Middle frontal gyrus (tissue), 1 donor: Measurements from ENCODE around the gene USP36.
"Not testable (repeated sequence)": the region's sequence is repeated elsewhere in the genome, so short reads cannot be mapped to it uniquely, and the experiment has no call there.

Source experiments
- DNase-seq: peaks from one replicate; pipeline ENCODE4 v3.0.0-alpha.2; 2015; ENCODE audit warnings: low spot score; ENCODE audit errors: extremely low spot score

USP36 gene

DNA sequence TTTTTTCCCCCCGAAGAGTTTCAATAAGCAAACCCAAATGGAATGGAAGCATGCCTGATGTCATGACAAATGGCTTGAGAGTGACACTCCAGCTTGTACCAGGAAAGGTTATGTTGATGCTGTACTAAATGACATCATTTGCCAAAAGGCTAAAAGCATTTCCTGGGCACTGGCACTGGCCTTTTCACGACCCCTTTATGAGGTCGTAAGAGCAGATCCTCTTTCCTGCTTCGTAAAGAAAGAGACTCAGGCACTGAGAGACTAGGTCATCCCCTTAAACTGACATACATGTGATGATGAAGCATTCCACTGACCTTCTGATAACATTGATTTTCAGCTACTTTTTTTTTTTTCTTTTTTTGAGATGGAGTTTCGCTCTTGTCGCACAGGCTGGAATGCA is 31.9 kb upstream of the USP36 start:
- no peak for DNase-seq

DNA sequence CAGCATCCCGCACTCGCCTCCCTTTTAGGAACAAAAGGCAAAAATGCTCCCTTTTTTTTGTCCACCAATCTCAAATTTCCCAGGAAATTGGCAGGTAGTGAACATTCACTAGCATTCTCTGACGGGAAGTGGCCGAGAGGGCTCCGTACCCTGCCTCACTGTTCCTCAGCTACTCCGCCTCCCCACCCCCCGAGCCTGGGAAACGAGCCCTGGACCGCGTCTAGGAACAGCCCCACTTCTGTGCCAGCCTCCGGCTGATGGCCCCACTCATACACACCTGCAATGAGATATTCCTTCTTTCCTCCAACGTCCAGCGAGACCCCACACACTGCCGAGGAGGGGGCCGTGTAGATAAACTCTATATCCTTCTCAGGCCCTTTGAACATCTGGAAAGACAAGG is 30.0 kb upstream of the USP36 start:
- DNase-seq = no peak

DNA sequence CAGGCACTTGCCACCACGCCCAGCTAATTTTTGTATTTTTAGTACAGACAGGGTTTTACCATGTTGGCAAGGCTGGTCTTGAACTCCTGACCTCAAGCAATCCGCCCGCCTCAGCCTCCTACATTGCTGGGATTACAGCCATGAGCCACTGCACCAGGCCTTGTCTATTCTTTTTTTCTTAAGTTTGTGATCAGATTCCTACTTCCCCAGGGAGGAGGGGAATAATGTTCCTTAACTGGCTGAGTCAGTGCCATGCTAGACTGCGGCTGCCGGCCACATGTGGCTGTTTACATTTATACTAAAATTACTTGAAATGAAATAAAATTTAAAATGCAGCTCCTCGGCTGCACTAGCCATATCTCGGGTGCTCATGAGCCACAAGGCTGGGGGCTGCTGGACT is 27.8 kb upstream of the USP36 start:
- no peak for DNase-seq

DNA sequence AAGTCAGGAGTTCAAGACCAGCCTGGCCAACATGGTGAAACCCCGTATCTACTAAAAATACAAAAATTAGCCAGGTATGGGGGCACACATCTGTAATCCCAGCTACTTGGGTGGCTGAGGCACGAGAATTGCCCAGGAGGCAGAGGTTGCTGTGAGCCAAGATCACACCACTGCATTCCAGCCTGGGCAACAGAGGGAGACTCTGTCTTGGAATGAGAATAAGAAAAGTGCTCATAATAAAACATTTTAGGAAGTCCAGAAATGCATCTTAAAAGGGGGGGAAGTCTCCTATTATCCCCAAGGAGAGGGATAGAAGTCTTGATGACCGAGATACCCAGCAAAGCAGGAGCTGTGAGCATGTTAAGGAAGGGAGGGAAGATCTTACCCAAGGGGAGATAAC is 26.4 kb upstream of the USP36 start:
- not testable (repeated sequence) for DNase-seq

DNA sequence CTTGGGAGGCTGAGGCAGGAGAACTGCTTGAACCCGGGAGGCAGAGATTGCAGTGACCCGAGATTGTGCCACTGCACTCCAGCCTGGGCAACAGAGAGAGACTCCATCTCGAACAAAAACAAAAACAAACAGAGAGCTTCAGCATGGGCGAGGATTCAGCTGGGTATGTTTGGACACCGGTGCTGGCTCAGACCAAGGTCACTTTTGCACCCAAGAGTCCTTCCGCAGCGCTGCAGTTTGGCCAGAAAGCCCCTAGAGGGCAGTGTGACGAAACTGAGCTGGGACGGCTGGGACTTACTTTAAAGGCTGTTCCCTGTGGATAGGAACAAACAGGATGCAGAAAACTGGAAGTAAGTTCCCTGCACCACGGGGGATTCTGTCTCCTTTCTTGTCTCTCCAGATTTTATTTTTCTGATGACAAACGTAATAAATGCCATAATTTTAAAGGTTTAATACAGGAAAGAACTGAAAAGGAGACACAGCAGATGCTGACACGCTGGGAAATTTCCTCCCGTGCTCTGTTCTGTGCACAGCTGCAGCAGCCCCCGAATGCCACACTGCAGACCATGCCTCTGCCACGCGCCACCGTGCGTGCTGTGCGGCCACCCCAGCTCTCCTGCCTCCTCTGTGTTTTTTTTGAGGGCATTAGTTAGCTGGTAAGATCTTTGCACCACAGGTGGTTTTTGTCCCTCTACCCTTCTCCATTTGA is 25.2 kb upstream of the USP36 start:
- DNase-seq = peak; percentile 71

DNA sequence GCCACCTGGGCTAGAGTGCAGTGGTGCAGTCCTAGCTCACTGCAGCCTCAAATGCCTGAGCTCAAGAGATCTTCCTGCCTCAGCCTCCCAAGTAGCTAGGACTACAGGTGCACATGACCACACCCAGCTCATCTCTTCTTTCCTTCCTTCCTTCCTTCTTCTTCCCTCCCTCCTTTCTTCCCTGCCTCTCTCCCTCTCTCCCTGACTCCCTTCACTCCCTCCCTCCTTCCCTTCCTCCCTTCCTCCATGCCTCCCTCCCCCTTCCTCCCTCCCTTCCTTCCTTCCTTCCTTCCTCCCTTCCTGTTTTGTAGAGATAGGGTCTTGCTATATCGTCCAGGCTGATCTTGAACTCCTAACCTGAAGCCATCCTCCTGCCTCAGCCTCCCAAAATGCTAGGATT is 23.5 kb upstream of the USP36 start:
- no peak for DNase-seq

DNA sequence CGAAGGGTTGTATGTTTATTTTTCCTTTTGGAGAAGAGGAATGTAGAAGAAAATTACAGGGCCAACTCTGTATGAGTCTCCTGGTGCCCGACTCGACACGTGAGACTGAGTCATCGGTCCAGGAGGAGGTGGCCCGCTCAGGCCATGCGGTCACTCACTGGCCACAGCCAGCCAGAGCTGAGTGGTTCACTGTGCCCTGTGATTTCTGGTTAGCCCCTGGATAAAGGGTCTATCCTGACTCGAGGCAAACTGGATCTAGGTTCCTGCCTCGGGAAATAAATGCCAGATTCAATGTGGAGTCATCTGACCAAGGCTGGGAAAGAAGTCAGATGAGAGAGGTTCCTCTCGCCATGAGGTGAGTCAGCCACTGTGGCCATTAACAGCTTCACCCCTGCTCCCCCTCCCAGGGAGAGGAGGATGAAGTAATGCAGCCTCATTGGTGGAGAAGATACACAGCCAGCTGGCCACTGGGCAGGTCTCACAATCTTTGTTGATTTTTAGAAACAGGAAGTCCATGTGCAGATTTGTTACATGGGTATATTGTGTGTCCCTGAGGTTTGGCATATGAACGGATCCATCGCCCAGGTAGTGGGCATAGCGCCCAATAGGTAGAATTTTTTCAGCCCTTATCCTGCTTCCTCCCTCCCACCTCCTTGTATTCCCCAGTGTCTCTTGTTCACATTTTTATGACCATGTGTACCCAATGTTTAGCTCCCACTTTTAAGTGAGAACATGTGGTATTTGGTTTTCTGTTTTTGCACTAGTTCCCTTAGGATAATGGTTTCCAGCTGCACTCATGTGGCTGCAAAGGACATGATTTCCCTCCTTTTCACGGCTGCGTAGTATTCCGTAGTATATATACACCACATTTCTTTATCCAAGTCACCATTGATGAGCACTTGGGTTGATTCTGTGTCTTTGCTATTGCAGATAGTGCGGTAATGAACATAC is 21.7 kb upstream of the USP36 start:
- DNase-seq = no peak

DNA sequence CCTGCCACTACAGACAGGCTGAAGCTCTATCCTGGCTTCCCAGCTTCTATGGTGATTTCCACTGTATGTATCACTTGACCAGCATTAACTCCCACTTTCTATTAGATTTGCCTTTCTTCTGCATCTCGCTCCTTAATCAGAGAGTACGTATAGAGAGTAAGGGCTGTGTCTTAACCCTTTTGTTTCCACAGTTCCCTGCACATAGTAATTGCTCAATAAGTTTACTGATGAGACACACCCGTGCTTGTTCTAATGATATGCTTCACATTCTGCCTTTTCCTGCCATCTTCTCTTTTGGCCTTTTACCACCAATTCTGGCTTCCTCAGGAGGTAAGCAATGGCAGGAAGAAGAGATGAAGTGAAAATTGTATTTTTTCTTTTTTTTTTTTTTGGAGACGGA is 20.6 kb upstream of the USP36 start:
- no peak for DNase-seq

DNA sequence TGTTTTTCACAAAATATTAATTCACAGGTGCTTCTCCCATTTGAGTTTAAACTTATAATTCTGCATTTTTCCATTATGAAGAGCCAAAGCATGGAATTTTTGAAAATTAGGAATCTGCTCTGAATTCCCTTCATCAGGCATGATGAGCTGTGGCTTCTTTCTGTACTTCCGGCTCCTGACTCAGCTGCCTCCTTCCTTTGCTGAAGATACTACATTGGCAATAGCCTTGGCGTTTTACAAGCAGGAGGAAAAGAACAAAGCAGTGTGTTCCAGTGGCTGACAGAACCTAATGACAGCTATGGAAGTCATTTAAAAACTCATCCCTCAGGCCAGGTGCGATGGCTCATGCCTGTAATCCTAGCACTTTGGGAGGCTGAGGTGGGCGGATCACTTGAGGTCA is 18.4 kb upstream of the USP36 start:
- no peak for DNase-seq

DNA sequence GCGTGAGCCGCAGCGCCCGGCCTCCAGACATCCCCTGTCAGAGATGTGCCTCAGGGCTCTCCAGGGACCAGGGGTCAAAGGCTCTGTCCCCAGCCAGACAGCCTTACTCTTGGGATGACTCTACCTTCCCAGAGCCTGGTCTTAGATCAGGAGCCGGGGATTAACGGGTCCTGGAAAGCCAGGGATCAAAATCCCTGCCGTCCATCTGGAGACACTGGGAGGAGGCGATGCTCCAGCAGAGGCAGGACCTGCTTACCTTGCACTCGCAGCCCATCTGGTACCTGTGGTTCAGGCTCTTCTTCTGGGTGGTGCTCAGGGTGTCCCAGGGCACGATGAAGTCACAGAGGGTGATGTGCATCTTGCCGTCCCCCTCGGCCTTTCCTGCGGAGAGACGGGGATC is 16.7 kb upstream of the USP36 start:
- no peak for DNase-seq

DNA sequence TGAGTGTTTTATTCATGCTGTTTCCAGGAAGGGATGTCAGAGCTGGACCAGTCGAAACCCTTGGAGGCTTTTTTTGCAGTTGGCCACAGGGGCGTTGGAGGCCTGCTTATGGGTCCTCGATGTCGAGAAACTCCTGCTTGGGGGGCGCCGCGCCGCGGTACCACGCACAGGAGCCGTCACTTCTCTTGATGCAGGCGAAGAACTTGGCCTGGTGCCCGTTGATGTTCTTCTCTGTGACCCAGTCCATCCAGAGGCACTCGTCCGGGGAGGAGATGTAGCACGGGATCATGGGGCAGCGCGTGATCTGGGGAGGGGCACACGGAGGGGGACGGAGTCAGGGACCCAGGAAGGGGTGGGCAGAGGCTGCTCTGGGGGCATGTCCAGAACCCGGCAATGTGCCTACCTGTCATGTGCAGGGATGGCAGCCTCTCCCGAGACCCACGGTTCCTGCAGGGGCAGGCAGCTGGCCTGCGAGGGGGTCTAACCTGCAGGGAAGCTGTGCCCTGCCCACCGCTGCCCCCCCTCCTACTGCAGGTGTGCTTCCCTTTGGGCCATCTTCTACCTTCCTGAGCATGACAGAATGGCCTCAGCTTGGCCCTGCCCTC is 15.0 kb upstream of the USP36 start:
- no peak for DNase-seq

DNA sequence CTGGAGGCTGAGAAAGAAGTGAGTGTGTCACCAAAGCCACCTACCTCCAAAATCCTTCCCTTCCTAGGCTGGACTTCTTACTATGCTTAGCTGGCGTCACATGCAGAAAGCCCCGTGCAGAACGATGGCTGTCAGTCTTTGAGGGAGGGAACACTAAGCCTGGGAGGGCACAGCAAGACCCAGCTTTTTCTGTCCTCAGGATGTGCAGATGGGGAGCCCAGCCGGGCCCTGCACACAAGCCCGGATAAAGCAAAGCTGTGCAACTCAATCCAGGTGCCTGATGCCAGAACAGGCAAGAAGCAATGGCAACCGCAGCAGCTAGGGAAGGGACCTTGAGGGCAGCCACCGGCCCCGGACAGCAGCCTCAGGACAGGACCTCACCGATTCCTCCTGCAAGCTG is 13.9 kb upstream of the USP36 start:
- no peak for DNase-seq

DNA sequence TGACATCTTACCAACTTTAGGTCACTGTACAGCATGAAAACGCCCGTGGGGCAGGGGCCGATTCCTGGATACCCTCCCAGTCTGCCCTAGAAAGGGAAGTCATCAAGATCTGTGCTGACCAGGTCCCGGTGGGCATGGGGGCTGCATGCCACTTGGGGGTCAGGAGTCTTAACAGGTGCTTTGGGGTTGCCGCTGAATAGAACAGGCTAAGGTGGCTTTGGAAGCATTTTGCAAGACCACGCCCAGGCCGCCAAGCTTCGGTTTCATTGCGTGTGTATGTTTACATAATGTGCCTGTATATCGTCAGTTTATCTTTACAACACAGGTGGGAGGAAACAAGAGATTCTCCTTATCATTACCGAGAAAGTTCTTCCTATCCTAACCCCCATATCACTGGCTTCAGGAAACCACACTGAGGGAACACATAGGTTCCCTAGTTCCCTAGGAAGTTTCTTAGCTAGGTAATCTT is 13.3 kb upstream of the USP36 start:
- DNase-seq = no peak

DNA sequence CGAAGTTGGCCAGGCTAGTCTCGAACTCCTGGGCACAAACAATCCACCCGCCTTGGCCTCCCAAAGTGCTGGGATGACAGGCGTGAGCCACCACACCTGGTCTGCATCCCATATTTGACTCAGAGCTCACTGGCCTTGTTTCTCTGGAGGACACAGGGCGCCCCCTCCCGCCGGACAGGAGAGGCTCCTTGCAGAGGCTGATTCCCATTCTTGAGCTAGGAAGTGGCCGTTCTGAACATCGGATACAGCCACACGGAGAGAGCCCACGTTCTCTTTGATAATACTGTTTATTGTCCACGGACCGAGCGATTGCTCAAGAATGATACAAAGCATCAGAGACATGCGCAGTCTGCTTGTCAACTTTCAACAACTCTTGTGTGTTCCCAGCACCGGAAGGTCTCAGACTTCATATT is 12.1 kb upstream of the USP36 start:
- no peak for DNase-seq

DNA sequence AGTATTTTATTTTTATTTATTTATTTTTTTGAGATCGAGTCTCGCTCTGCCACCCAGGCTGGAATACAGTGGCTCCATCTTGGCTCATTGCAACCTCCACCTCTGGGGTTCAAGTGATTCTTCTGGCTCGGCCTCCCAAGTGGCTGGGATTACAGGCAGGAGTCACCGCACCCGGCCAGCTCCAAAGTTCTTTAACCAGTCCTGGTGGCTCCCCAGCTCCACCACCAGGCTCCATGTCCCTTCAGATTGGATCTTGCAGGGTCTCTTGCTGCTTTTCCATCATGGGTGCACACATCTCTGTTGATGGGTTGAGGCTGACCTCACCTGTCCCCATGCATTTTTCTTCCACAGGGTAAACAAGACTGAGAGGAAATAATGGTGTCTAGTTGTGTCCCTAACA is 8.4 kb upstream of the USP36 start:
- DNase-seq = no peak

DNA sequence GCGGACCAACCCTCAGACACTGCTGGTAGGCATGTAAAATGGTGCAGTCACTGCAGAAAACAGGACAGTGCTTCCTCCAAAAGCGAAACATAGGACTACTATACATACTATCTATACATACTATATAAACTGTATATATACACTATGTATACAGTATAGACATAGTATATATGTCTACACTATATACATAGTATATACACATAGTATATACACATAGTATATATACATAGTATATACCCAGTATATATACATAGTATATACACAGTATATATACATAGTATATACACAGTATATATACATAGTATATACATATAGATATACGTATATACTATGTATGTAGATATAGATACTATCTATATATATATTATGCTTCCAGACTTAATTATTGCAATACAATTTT is 6.4 kb upstream of the USP36 start:
- DNase-seq = no peak

DNA sequence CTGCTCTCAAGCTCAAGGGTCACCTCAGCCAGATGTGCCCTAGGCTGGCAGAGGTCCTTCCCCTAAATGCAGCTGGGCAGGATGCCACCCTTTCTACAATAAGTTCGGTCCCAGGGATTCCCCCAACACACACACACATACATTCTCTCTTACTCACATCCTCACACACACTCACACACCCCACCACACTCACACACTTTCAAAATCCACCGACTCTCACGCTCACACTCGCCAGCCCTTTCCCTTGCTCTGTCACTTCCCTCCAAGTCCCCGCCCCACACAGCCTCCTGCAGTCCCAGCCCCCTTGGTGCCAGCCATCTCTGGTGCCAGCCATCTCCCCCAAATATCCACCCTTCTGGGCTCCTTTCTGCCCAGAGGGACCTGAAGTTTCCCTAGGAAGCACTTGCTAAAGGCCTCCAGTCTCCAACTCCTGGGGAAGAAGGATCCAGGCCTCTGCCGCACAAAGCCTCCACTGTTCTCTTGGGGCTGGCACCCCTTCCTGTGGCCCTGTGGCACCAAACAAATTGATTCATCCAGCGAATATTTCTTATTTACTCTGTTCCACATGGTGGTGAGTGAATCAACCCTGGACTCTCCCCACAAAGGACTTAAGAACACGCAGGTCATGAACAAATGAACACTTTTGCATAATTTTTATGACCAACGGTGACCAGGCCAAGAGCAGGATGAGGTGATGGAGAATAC is 3.8 kb upstream of the USP36 start:
- no peak for DNase-seq

DNA sequence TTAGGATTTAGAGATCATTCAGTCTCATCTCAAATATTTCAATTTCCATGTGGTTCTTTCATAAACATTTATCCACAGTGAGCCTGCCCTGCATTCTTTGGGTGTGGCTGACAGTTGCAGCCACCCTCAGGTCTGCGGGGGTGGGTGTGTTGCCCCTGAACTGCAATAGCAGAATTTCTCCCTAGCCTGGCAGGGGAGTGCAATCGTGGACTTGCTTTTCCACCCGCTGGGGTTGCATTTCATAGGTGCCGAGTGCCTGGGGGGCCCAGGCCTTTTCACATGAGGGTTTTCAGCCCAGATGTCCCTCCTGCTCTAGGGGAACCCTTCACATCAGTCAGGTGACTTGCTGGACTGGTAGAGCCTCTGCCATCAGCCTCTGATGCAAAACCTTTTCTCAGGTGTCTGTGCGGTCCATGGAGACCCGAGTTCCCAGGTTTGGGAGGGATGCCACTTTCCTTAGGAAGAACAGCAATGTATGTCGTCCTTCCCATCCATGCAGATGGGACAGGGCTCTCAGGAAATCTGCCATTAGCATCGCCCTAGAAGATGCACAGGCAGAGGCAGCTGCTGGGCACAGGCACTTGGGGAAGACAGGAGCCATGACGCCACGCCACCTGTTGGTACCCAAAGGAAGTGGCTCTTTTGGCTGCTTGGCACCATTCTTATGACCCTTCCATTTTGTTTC is 2.4 kb upstream of the USP36 start:
- DNase-seq = no peak

DNA sequence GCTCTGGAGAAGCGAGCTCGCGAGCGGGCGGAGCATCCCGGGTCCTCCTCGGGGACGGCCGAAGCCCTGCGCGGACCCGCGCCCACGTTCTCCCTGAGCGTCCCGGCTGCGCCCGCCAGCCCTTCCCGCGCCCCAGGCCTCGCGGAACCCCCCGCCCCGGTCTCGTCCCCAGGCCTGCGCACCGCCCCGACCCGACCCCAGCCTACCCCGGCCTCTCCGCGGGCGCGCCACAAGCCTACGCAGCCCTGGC is 159 bp downstream of the USP36 start:
- no peak for DNase-seq

DNA sequence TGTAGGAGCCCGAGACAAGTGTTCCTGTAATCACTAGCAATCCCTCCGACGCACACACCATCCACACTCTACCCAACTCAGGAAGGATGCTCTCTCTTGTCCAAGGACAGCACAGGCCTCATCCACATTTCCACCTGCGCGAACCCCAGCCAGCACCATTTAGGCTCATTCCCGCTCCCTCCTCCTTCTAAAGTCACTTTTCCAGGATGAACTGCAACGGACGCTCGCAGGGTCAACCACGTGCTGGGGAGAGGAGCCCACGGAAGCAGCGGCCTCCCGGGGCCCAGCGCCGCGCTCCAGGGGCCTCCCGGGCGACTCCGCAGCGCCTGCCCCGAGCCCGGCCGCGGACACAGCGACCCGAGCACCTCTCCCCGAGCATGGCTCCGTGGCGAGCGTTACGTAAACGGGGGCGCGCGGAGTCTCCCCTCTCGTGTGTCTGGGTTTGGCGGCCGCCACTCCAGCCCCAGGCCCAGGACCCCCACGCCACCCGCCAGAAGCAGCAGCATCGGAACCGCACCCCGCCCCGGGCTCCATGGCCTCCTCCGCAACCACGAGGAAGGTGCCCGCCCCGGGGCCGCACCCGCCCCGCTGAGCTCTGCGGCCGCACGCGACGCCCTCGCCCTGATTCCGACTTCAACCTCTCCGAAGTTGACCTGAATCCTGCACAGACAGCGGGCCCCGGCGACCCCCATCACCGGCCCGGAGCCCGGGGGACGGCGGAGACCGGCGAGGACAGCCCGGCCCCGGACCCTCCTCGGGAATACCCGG is 668 bp downstream of the USP36 start:
- no peak for DNase-seq
